SH-SY5Y (cell line): ENCODE results near the gene FRY.

ENCODE experiments used
- GATA2 ChIP-seq: IDR thresholded peaks from 2 replicates; pipeline ENCODE4 v1.6.1; 2011; ENCODE audit warnings: mild to moderate bottlenecking, low read depth, low read length
- GATA3 ChIP-seq: IDR thresholded peaks from 2 replicates; pipeline ENCODE4 v1.6.1; 2011; ENCODE audit warnings: low read depth, mild to moderate bottlenecking, low read length, moderate library complexity

GRCh38 chr13:32141462-32141861, 109.9 kb downstream of the FRY start:
- TF ChIP-seq GATA2: no peak
- TF ChIP-seq GATA3: no peak
